ENCODE results near the gene HEBP1.

HEBP1 gene

DNA sequence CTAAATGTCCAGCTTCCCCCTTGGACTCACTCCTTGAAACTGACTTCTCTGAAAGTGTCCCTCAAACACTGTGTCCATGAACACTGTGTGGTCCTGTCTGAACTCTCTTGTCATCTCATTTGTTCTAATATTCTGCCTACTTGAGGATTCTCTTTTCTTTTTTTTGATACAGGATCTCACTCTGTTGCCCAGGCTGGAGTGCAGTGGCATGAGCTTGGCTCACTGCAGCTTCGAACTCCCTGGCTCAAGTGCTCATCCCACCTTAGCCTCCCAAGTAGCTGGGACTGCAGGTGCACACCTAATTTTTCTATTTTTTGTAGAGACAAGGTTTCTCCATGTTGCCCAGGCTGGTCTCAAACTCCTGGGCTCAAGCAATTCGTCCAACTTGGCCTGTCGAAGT, 4.9 kb upstream of the HEBP1 start:
- Histone ChIP-seq H3K27ac (replicated peaks) (no peak overlapping the region), H3K4me3 (replicated peaks; ENCODE audit: insufficient read depth, low read length) (no peak overlapping the region), H3K27me3 (ENCODE audit: insufficient read depth, poor library complexity, severe bottlenecking) (no peaks in the 10 kb centered on the region)
- no peak for DNase-seq (ENCODE audit: low read depth in 1 of 2, low spot score in 1 of 2)
- TF ChIP-seq SPI1 (IDR thresholded peaks at IDR 0.05; ENCODE audit: borderline replicate concordance, low read depth) (no peak), GABPA (IDR thresholded peaks at IDR 0.05; ENCODE audit: low read depth) (no peak)
- TF ChIP-seq, protein P1, sequence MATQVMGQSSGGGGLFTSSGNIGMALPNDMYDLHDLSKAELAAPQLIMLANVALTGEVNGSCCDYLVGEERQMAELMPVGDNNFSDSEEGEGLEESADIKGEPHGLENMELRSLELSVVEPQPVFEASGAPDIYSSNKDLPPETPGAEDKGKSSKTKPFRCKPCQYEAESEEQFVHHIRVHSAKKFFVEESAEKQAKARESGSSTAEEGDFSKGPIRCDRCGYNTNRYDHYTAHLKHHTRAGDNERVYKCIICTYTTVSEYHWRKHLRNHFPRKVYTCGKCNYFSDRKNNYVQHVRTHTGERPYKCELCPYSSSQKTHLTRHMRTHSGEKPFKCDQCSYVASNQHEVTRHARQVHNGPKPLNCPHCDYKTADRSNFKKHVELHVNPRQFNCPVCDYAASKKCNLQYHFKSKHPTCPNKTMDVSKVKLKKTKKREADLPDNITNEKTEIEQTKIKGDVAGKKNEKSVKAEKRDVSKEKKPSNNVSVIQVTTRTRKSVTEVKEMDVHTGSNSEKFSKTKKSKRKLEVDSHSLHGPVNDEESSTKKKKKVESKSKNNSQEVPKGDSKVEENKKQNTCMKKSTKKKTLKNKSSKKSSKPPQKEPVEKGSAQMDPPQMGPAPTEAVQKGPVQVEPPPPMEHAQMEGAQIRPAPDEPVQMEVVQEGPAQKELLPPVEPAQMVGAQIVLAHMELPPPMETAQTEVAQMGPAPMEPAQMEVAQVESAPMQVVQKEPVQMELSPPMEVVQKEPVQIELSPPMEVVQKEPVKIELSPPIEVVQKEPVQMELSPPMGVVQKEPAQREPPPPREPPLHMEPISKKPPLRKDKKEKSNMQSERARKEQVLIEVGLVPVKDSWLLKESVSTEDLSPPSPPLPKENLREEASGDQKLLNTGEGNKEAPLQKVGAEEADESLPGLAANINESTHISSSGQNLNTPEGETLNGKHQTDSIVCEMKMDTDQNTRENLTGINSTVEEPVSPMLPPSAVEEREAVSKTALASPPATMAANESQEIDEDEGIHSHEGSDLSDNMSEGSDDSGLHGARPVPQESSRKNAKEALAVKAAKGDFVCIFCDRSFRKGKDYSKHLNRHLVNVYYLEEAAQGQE (IDR thresholded peaks at IDR 0.05; ENCODE audit: insufficient replicate concordance, low read depth): no peak

GRCh38 chr12:13004361-13004760, 4.3 kb upstream of the HEBP1 start:
- TF ChIP-seq POLR2AphosphoS5 (IDR thresholded peaks at IDR 0.05; ENCODE audit: low read depth): no peak
- TF ChIP-seq GABPA (IDR thresholded peaks at IDR 0.05; ENCODE audit: low read depth): no peak
- TF ChIP-seq, protein P1 (IDR thresholded peaks at IDR 0.05; ENCODE audit: insufficient replicate concordance, low read depth): no peak
- no peak for TF ChIP-seq SPI1 (IDR thresholded peaks at IDR 0.05; ENCODE audit: borderline replicate concordance, low read depth)
- Histone ChIP-seq H3K4me3 (replicated peaks; ENCODE audit: insufficient read depth, low read length) (no peak overlapping the region), H3K27me3 (ENCODE audit: insufficient read depth, poor library complexity, severe bottlenecking) (no peaks in the 10 kb centered on the region), H3K27ac (replicated peaks) (no peak overlapping the region)
- no peak for DNase-seq (ENCODE audit: low read depth in 1 of 2, low spot score in 1 of 2)

GRCh38 chr12:13002301-13003097, 2.4 kb upstream of the HEBP1 start:
- no peak for DNase-seq (ENCODE audit: low read depth in 1 of 2, low spot score in 1 of 2)
- Histone ChIP-seq H3K4me3 (replicated peaks; ENCODE audit: insufficient read depth, low read length) (no peak overlapping the region), H3K27ac (replicated peaks) (no peak overlapping the region), H3K27me3 (ENCODE audit: insufficient read depth, poor library complexity, severe bottlenecking) (no peaks in the 10 kb centered on the region)
- no peak for TF ChIP-seq SPI1 (IDR thresholded peaks at IDR 0.05; ENCODE audit: borderline replicate concordance, low read depth)
- no peak for TF ChIP-seq GABPA (IDR thresholded peaks at IDR 0.05; ENCODE audit: low read depth)
- TF ChIP-seq, protein P1 (IDR thresholded peaks at IDR 0.05; ENCODE audit: insufficient replicate concordance, low read depth): no peak
- TF ChIP-seq CTCF (IDR thresholded peaks at IDR 0.05; ENCODE audit: insufficient read depth, low read length): no peak
- TF ChIP-seq POLR2AphosphoS5 (IDR thresholded peaks at IDR 0.05; ENCODE audit: low read depth): no peak

DNA sequence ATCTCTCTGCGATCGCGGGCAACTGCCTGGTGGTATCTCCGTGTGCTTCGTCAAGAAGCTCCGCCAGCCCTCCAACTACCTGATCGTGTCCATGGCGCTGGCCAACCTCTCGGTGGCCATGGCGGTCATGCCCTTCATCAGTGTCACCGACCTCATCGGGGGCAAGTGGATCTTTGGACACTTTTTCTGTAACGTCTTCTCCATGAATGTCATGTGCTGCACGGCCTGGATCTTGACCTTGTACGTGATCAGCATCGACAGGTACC, 1.6 kb upstream of the HEBP1 start:
- no peaks in the 10 kb centered on the region for H3K27me3 ChIP-seq (ENCODE audit: insufficient read depth, poor library complexity, severe bottlenecking)
- peak overlapping the region; percentile 65 for H3K4me3 ChIP-seq (replicated peaks; ENCODE audit: insufficient read depth, low read length)
- no peak overlapping the region; the same call in 1 of the 2 replicates for H3K27ac ChIP-seq (replicated peaks)
- no peak for DNase-seq (ENCODE audit: low read depth in 1 of 2, low spot score in 1 of 2)
- TF ChIP-seq GABPA (IDR thresholded peaks at IDR 0.05; ENCODE audit: low read depth) (no peak), CTCF (IDR thresholded peaks at IDR 0.05; ENCODE audit: insufficient read depth, low read length) (no peak), SPI1 (IDR thresholded peaks at IDR 0.05; ENCODE audit: borderline replicate concordance, low read depth) (no peak), POLR2AphosphoS5 (IDR thresholded peaks at IDR 0.05; ENCODE audit: low read depth) (no peak)
- TF ChIP-seq, protein P1 (IDR thresholded peaks at IDR 0.05; ENCODE audit: insufficient replicate concordance, low read depth): no peak
